SH-SY5Y (cell line): ENCODE data around the gene SAP25.

Source experiments
- GATA2 ChIP-seq: IDR thresholded peaks from 2 replicates; pipeline ENCODE4 v1.6.1; 2011; ENCODE audit warnings: mild to moderate bottlenecking, low read depth, low read length
- GATA3 ChIP-seq: IDR thresholded peaks from 2 replicates; pipeline ENCODE4 v1.6.1; 2011; ENCODE audit warnings: low read depth, mild to moderate bottlenecking, low read length, moderate library complexity

GRCh38 chr7:100598425-100598824 is 24.7 kb upstream of the SAP25 start:
- no peak for TF ChIP-seq GATA3
- TF ChIP-seq GATA2: no peak
